ENCODE data around the gene RAD51B. TPM values are rescaled to one million over a fixed set of nuclear protein-coding genes. Genes with fewer than 3 reads are reported as not detected.

The RAD51B gene
- total and polyA plus RNA-seq, 9 donors = 21.6 to 70.1 (median 35.1) TPM

- intact Hi-C loops (cut with DNase I) = loop anchor here in 1 of 4 donors (10.0 kb wide), 1 partner anchor 90 kb away; no protein-coding TSS in a partner anchor
- peaks cover 31% of the 10 kb centered on the region for H3K4me1 ChIP-seq (ENCODE audit: insufficient read depth)
- WGBS, 3 donors = 77 to 81% (median 78%) methylated on average over 8 of the region's 8 CpGs
Observed at GRCh38 chr14:68564826-68565759, 745.5 kb downstream of the RAD51B start.

DNA sequence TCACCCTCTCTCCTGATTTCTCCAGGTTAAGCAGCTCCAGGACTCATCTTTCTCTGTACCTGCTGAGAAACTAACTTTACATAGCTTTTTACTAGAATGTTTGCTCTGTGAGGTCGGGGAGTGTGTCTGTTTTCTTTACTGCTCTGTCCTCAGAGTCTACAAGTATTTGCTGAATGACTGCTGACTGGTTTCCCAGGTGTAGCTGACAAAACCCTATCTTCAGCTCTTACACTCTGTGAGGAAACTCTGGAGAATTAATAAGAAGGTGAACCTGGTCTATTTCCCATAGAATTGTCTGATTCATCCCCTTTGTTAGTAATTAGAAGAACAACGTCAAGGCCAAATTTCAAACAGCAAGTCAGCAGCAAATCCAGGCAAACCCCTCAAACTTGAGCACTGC, 746.5 kb downstream of the RAD51B start:
- DNase-seq = peak in 1 of 5 donors; percentile 4
- TF ChIP-seq CTCF (IDR thresholded peaks at IDR 0.05) (no peak), POLR2A (IDR thresholded peaks at IDR 0.05) (no peak), EP300 (IDR thresholded peaks at IDR 0.05) (no peak)
- no peaks in the 10 kb centered on the region for H3K27me3 ChIP-seq
- H3K36me3 ChIP-seq = no peaks in the 10 kb centered on the region
- intact Hi-C loops (cut with DNase I) = loop anchor here in 1 of 4 donors (10.0 kb wide), 1 partner anchor 89 kb away; no protein-coding TSS in a partner anchor
- H3K9me3 ChIP-seq = no peaks in the 10 kb centered on the region
- H3K27ac ChIP-seq = peak overlapping the region in 1 of 2 donors; percentile 92
- peaks cover 35% of the 10 kb centered on the region for H3K4me1 ChIP-seq (ENCODE audit: insufficient read depth)
- no peak overlapping the region for H3K4me3 ChIP-seq
- 55 to 64% (median 63%) methylated on average over 2 of the region's 2 CpGs for WGBS, 3 donors

More at GRCh38 chr14:68564826-68565759, 745.5 kb downstream of the RAD51B start:
- DNase-seq = peak in 1 of 5 donors; percentile 31
- Histone ChIP-seq H3K27ac (peak overlapping the region; percentile 50 to 92), H3K9me3 (no peaks in the 10 kb centered on the region), H3K27me3 (no peaks in the 10 kb centered on the region), H3K4me3 (no peak overlapping the region), H3K36me3 (no peaks in the 10 kb centered on the region)
- no peak for TF ChIP-seq CTCF (IDR thresholded peaks at IDR 0.05)
- no peak for TF ChIP-seq POLR2A (IDR thresholded peaks at IDR 0.05)
- no peak for TF ChIP-seq EP300 (IDR thresholded peaks at IDR 0.05)

GRCh38 chr14:68568907-68569897, 749.6 kb downstream of the RAD51B start:
- Histone ChIP-seq H3K4me1 (ENCODE audit: insufficient read depth) (peaks cover 15% of the 10 kb centered on the region), H3K36me3 (no peaks in the 10 kb centered on the region), H3K27ac (no peak overlapping the region), H3K4me3 (no peak overlapping the region), H3K9me3 (no peaks in the 10 kb centered on the region), H3K27me3 (no peaks in the 10 kb centered on the region)
- peak in 1 of 5 donors; percentile 28 for DNase-seq
- TF ChIP-seq CTCF (IDR thresholded peaks at IDR 0.05) (no peak), EP300 (IDR thresholded peaks at IDR 0.05) (no peak), POLR2A (IDR thresholded peaks at IDR 0.05) (no peak)
- 86 to 87% (median 87%) methylated on average over 13 of the region's 13 CpGs for WGBS, 3 donors
- intact Hi-C loops (cut with DNase I) = loop anchor here in 1 of 4 donors (10.0 kb wide), 1 partner anchor 86 kb away; no protein-coding TSS in a partner anchor

- no peaks in the 10 kb centered on the region for H3K36me3 ChIP-seq
- H3K4me1 ChIP-seq (ENCODE audit: insufficient read depth) = peaks cover 11% of the 10 kb centered on the region
- no peak overlapping the region for H3K27ac ChIP-seq
- no peak overlapping the region for H3K4me3 ChIP-seq
- DNase-seq = peak in 1 of 5 donors; percentile 23
- H3K9me3 ChIP-seq = no peaks in the 10 kb centered on the region
- 75 to 82% (median 79%) methylated on average over 4 of the region's 4 CpGs for WGBS, 3 donors
- TF ChIP-seq CTCF (IDR thresholded peaks at IDR 0.05) = no peak
- TF ChIP-seq POLR2A (IDR thresholded peaks at IDR 0.05) = no peak
- TF ChIP-seq EP300 (IDR thresholded peaks at IDR 0.05) = no peak
- H3K27me3 ChIP-seq = no peaks in the 10 kb centered on the region
- intact Hi-C loops (cut with DNase I) = loop anchor here in 1 of 4 donors (10.0 kb wide), 1 partner anchor 85 kb away; no protein-coding TSS in a partner anchor
Observed at GRCh38 chr14:68569970-68570409, 750.4 kb downstream of the RAD51B start.

Data from ovary (tissue), 9 donors.